Hepatocyte (in vitro differentiated cells): ENCODE results near the gene CTXN2. TPM values are rescaled to one million over a fixed set of nuclear protein-coding genes. Genes with fewer than 3 reads are reported as not detected.

ENCODE experiments used
- DNase-seq: peaks from one replicate; pipeline ENCODE4 v3.0.0-alpha.2; 2016; ENCODE audit warnings: low spot score
- H2AFZ ChIP-seq: fragments of 200-600 bp; sonication (generic); 2 replicates; pipeline ENCODE4 v1.6.0; 2016; ENCODE audit warnings: antibody characterized with exemption, mild to moderate bottlenecking
- H3K27ac ChIP-seq: fragments of 200-600 bp; sonication (generic); 2 replicates; pipeline ENCODE4 v1.5.1; 2016; ENCODE audit warnings: mild to moderate bottlenecking
- H3K27me3 ChIP-seq: fragments of 200-600 bp; sonication (generic); 2 replicates; pipeline ENCODE4 v1.6.1; 2016
- H3K36me3 ChIP-seq: fragments of 200-600 bp; sonication (generic); replicated peaks from 2 replicates; pipeline ENCODE4 v1.5.1; 2016; ENCODE audit warnings: low read depth; ENCODE audit not compliant: insufficient read depth
- H3K4me1 ChIP-seq: fragments of 200-600 bp; sonication (generic); 2 replicates; pipeline ENCODE4 v1.5.1; 2016; ENCODE audit warnings: mild to moderate bottlenecking, moderate library complexity; ENCODE audit not compliant: insufficient read depth
- H3K4me2 ChIP-seq: fragments of 200-600 bp; sonication (generic); 2 replicates; pipeline ENCODE4 v1.6.0; 2016
- H3K4me3 ChIP-seq: fragments of 200-600 bp; sonication (generic); 2 replicates; pipeline ENCODE4 v1.5.1; 2016; ENCODE audit warnings: mild to moderate bottlenecking
- H3K79me2 ChIP-seq: fragments of 200-600 bp; sonication (generic); 2 replicates; pipeline ENCODE4 v1.6.0; 2017; ENCODE audit warnings: mild to moderate bottlenecking
- H3K9me2 ChIP-seq: fragments of 200-600 bp; sonication (generic); replicated peaks from 2 replicates; pipeline ENCODE4 v1.6.0; 2017; ENCODE audit warnings: mild to moderate bottlenecking; ENCODE audit not compliant: insufficient read depth
- H3K9me3 ChIP-seq: fragments of 200-600 bp; sonication (generic); 2 replicates; pipeline ENCODE4 v1.5.1; 2016; ENCODE audit warnings: low read depth, mild to moderate bottlenecking
- H4K20me1 ChIP-seq: fragments of 200-600 bp; sonication (generic); 2 replicates; pipeline ENCODE4 v1.6.0; 2016; ENCODE audit warnings: mild to moderate bottlenecking; ENCODE audit not compliant: insufficient read depth, poor library complexity, severe bottlenecking
- EZH2 ChIP-seq: fragments of 200-600 bp; sonication (generic); IDR thresholded peaks from 2 replicates; pipeline ENCODE4 v1.6.1; 2016; ENCODE audit warnings: antibody characterized with exemption, mild to moderate bottlenecking, borderline replicate concordance
- EZH2phosphoT487 ChIP-seq: fragments of 200-600 bp; sonication (generic); IDR thresholded peaks from one replicate; pipeline ENCODE4 v1.6.1; 2018; ENCODE audit warnings: antibody characterized with exemption, mild to moderate bottlenecking, low read depth, moderate library complexity; ENCODE audit not compliant: unreplicated experiment, severe bottlenecking
- WGBS: methylation state at CpG from one replicate; pipeline ENCODE4 v1.1.6; 2016; ENCODE audit warnings: low lambda C conversion rate; ENCODE audit errors: missing lambda C conversion rate; 5-methylcytosine and 5-hydroxymethylcytosine counted together
- polyA plus RNA-seq: library from polyadenylated mRNA; unstranded; fragments of >200 nt; fragmentation: Nextera tagmentation; extraction: Ambion mirVana; gene quantifications from 2 replicates; pipeline ENCODE4 v1.2.1, GENCODE V29; 2016
- total RNA-seq: library from RNA; depleted of rRNA; stranded (reverse); fragments of >200 nt; gene quantifications from 2 replicates; pipeline ENCODE4 v1.2.3, GENCODE V29; 2014
- TF ChIP-seq, protein P1 (sequence below): fragments of 200-600 bp; sonication (generic); IDR thresholded peaks from 2 replicates; pipeline ENCODE4 v1.5.1; 2016; ENCODE audit warnings: antibody characterized with exemption, mild to moderate bottlenecking; ENCODE audit not compliant: poor library complexity

Gene CTXN2
- total and polyA plus RNA-seq, 2 experiments from 2014 or later = not detected

- Histone ChIP-seq H3K4me3 (no peak overlapping the region), H3K36me3 (no peaks in the 10 kb centered on the region), H4K20me1 (no peaks in the 10 kb centered on the region), H3K27me3 (no peaks in the 10 kb centered on the region), H2AFZ (no peak overlapping the region), H3K4me2 (no peak overlapping the region), H3K27ac (no peak overlapping the region), H3K9me2 (no peaks in the 10 kb centered on the region), H3K4me1 (no peaks in the 10 kb centered on the region), H3K9me3 (no peaks in the 10 kb centered on the region), H3K79me2 (no peaks in the 10 kb centered on the region)
- no peak for DNase-seq
- TF ChIP-seq EZH2 (no peak), EZH2phosphoT487 (no peak)
- TF ChIP-seq, protein P1, sequence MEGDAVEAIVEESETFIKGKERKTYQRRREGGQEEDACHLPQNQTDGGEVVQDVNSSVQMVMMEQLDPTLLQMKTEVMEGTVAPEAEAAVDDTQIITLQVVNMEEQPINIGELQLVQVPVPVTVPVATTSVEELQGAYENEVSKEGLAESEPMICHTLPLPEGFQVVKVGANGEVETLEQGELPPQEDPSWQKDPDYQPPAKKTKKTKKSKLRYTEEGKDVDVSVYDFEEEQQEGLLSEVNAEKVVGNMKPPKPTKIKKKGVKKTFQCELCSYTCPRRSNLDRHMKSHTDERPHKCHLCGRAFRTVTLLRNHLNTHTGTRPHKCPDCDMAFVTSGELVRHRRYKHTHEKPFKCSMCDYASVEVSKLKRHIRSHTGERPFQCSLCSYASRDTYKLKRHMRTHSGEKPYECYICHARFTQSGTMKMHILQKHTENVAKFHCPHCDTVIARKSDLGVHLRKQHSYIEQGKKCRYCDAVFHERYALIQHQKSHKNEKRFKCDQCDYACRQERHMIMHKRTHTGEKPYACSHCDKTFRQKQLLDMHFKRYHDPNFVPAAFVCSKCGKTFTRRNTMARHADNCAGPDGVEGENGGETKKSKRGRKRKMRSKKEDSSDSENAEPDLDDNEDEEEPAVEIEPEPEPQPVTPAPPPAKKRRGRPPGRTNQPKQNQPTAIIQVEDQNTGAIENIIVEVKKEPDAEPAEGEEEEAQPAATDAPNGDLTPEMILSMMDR = no peak
These were observed 50.5 kb downstream of the CTXN2 start for GRCh38 chr15:48242015-48242414.

GRCh38 chr15:48242535-48242934 is 51.1 kb downstream of the CTXN2 start:
- no peak overlapping the region for H3K4me2 ChIP-seq
- no peak for DNase-seq
- H3K36me3 ChIP-seq = no peaks in the 10 kb centered on the region
- no peaks in the 10 kb centered on the region for H3K9me2 ChIP-seq
- 100% methylated on average over 4 of the region's 4 CpGs for WGBS
- H3K4me1 ChIP-seq = no peaks in the 10 kb centered on the region
- H3K79me2 ChIP-seq = no peaks in the 10 kb centered on the region
- H3K27ac ChIP-seq = no peak overlapping the region
- TF ChIP-seq EZH2 (no peak), EZH2phosphoT487 (no peak)
- TF ChIP-seq, protein P1 = no peak
- H4K20me1 ChIP-seq = no peaks in the 10 kb centered on the region
- H3K4me3 ChIP-seq = no peak overlapping the region
- H2AFZ ChIP-seq = no peak overlapping the region
- no peaks in the 10 kb centered on the region for H3K9me3 ChIP-seq
- H3K27me3 ChIP-seq = no peaks in the 10 kb centered on the region

DNA sequence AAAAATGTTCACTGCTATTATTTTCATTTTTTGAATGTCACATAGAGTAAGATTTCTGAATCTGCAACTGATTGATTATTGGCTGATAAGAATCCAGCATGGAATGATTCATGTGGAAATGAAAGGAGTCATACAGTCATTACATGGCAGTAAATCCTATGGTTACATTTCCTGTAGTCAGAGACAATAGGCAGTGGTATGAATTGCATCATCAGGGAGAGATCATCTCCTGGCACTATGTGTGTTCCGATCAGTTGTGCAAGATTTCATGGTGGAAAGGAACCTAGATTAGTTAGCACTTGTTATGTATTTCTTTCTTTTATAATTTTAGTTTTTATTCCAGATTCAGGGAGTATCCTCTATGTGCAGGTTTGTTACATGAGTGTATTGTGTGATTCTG is 53.5 kb downstream of the CTXN2 start:
- H3K79me2 ChIP-seq = no peaks in the 10 kb centered on the region
- TF ChIP-seq, protein P1 = no peak
- TF ChIP-seq EZH2phosphoT487 (no peak), EZH2 (no peak)
- H4K20me1 ChIP-seq = no peaks in the 10 kb centered on the region
- no peak overlapping the region for H3K4me3 ChIP-seq
- no peaks in the 10 kb centered on the region for H3K4me1 ChIP-seq
- DNase-seq = no peak
- H3K4me2 ChIP-seq = no peak overlapping the region
- H2AFZ ChIP-seq = no peak overlapping the region
- H3K36me3 ChIP-seq = no peaks in the 10 kb centered on the region
- H3K27me3 ChIP-seq = no peaks in the 10 kb centered on the region
- H3K27ac ChIP-seq = no peak overlapping the region
- 83% methylated on average over 1 of the region's 1 CpG for WGBS
- no peaks in the 10 kb centered on the region for H3K9me3 ChIP-seq
- no peaks in the 10 kb centered on the region for H3K9me2 ChIP-seq

GRCh38 chr15:48248414-48248813 is 56.9 kb downstream of the CTXN2 start:
- no peak overlapping the region for H3K27ac ChIP-seq
- no peak overlapping the region for H3K4me3 ChIP-seq
- H3K4me1 ChIP-seq = no peaks in the 10 kb centered on the region
- TF ChIP-seq EZH2 (no peak), EZH2phosphoT487 (no peak)
- TF ChIP-seq, protein P1 = no peak
- no peak overlapping the region for H2AFZ ChIP-seq
- H3K9me2 ChIP-seq = no peaks in the 10 kb centered on the region
- H3K9me3 ChIP-seq = no peaks in the 10 kb centered on the region
- DNase-seq = no peak
- WGBS = 73% methylated on average over 5 of the region's 5 CpGs
- no peaks in the 10 kb centered on the region for H3K36me3 ChIP-seq
- no peaks in the 10 kb centered on the region for H3K27me3 ChIP-seq
- no peaks in the 10 kb centered on the region for H4K20me1 ChIP-seq
- no peaks in the 10 kb centered on the region for H3K79me2 ChIP-seq
- no peak overlapping the region for H3K4me2 ChIP-seq
